Measurements from ENCODE around the gene SPATA4. TPM values are rescaled to one million over a fixed set of nuclear protein-coding genes. Genes with fewer than 3 reads are reported as not detected.

Gene SPATA4
- total RNA-seq, 1 donor from 2014 or later = 0.93 TPM

GRCh38 chr4:176150704-176151103, 44.7 kb downstream of the SPATA4 start:
- no peaks in the 10 kb centered on the region for H3K27me3 Mint-ChIP-seq
- H3K27ac Mint-ChIP-seq = no peak overlapping the region
- no peaks in the 10 kb centered on the region for H3K36me3 Mint-ChIP-seq (ENCODE audit: insufficient read depth)
- no peaks in the 10 kb centered on the region for H3K9me3 Mint-ChIP-seq (ENCODE audit: low read depth)
- no peak overlapping the region for H3K4me3 Mint-ChIP-seq (ENCODE audit: low read depth)
- H3K4me1 Mint-ChIP-seq (ENCODE audit: low read depth) = no peaks in the 10 kb centered on the region
- no peak for DNase-seq (ENCODE audit: low spot score, unreplicated experiment)
- no peak for TF ChIP-seq CTCF (IDR thresholded peaks at IDR 0.05; ENCODE audit: unreplicated experiment)

- H3K4me3 Mint-ChIP-seq (ENCODE audit: low read depth) = no peak overlapping the region
- H3K27me3 Mint-ChIP-seq = no peaks in the 10 kb centered on the region
- peak; percentile 37 for TF ChIP-seq CTCF (IDR thresholded peaks at IDR 0.05; ENCODE audit: unreplicated experiment)
- DNase-seq (ENCODE audit: low spot score, unreplicated experiment) = no peak
- no peaks in the 10 kb centered on the region for H3K36me3 Mint-ChIP-seq (ENCODE audit: insufficient read depth)
- no peaks in the 10 kb centered on the region for H3K4me1 Mint-ChIP-seq (ENCODE audit: low read depth)
- no peaks in the 10 kb centered on the region for H3K9me3 Mint-ChIP-seq (ENCODE audit: low read depth)
- H3K27ac Mint-ChIP-seq = no peak overlapping the region
Observed at GRCh38 chr4:176150356-176150682, 45.1 kb downstream of the SPATA4 start.

GRCh38 chr4:176149680-176150355, 45.6 kb downstream of the SPATA4 start:
- Mint-ChIP-seq H3K36me3 (ENCODE audit: insufficient read depth) (no peaks in the 10 kb centered on the region), H3K4me3 (ENCODE audit: low read depth) (no peak overlapping the region), H3K27ac (no peak overlapping the region), H3K9me3 (ENCODE audit: low read depth) (no peaks in the 10 kb centered on the region), H3K4me1 (ENCODE audit: low read depth) (no peaks in the 10 kb centered on the region), H3K27me3 (no peaks in the 10 kb centered on the region)
- TF ChIP-seq CTCF (IDR thresholded peaks at IDR 0.05; ENCODE audit: unreplicated experiment) = no peak
- DNase-seq (ENCODE audit: low spot score, unreplicated experiment) = no peak

- TF ChIP-seq CTCF (IDR thresholded peaks at IDR 0.05; ENCODE audit: unreplicated experiment) = no peak
- no peak overlapping the region for H3K4me3 Mint-ChIP-seq (ENCODE audit: low read depth)
- H3K36me3 Mint-ChIP-seq (ENCODE audit: insufficient read depth) = no peaks in the 10 kb centered on the region
- H3K27me3 Mint-ChIP-seq = no peaks in the 10 kb centered on the region
- no peak for DNase-seq (ENCODE audit: low spot score, unreplicated experiment)
- H3K27ac Mint-ChIP-seq = no peak overlapping the region
- H3K9me3 Mint-ChIP-seq (ENCODE audit: low read depth) = no peaks in the 10 kb centered on the region
- no peaks in the 10 kb centered on the region for H3K4me1 Mint-ChIP-seq (ENCODE audit: low read depth)
Observed at GRCh38 chr4:176142253-176142652, 53.1 kb downstream of the SPATA4 start.

GRCh38 chr4:176139518-176139917, 55.9 kb downstream of the SPATA4 start:
- no peaks in the 10 kb centered on the region for H3K4me1 Mint-ChIP-seq (ENCODE audit: low read depth)
- TF ChIP-seq CTCF (IDR thresholded peaks at IDR 0.05; ENCODE audit: unreplicated experiment) = no peak
- no peaks in the 10 kb centered on the region for H3K9me3 Mint-ChIP-seq (ENCODE audit: low read depth)
- DNase-seq (ENCODE audit: low spot score, unreplicated experiment) = no peak
- no peak overlapping the region for H3K4me3 Mint-ChIP-seq (ENCODE audit: low read depth)
- no peak overlapping the region for H3K27ac Mint-ChIP-seq
- no peaks in the 10 kb centered on the region for H3K27me3 Mint-ChIP-seq
- H3K36me3 Mint-ChIP-seq (ENCODE audit: insufficient read depth) = no peaks in the 10 kb centered on the region

Measured in progenitor cell of endocrine pancreas (in vitro differentiated cells).